ENCODE measurements around the gene CXXC5.

DNA sequence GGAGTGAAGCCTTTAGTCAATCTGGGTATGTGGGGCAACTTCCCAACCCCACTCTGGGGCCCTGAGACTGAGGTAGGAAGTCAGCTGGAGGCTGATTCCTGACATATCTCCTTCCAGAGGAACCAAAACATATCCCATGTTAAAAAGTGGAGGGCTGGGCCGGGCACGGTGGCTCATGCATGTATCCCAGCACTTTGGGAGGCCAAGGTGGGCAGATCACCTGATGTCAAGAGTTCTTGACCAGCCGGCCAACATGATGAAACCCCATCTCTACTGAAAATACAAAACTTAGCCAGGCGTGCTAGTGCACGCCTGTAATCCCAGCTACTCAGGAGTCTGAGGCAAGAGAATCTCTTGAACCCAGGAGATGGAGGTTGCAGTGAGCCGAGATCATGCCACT lies 44.0 kb downstream of the CXXC5 start:
- TF ChIP-seq EZH2phosphoT487 (IDR thresholded peaks at IDR 0.05; ENCODE audit: insufficient read depth, low read depth) (no peak), EZH2 (IDR thresholded peaks at IDR 0.05; ENCODE audit: insufficient read depth, poor library complexity, severe bottlenecking) (no peak)

All from GM23248 (cell line).